ENCODE data around the gene STARD8. TPM values are rescaled to one million over a fixed set of nuclear protein-coding genes. Genes with fewer than 3 reads are reported as not detected.
"Not testable (repeated sequence)": the region's sequence is repeated elsewhere in the genome, so short reads cannot be mapped to it uniquely, and the experiment has no call there.

The STARD8 gene
- total RNA-seq, 1 donor from 2014 or later, result 1.7 TPM

- Mint-ChIP-seq H3K4me1 (ENCODE audit: unreplicated experiment) (peaks cover 27% of the 10 kb centered on the region), H3K9me3 (ENCODE audit: unreplicated experiment) (no peaks in the 10 kb centered on the region), H3K4me3 (ENCODE audit: unreplicated experiment) (no peak overlapping the region), H3K36me3 (ENCODE audit: unreplicated experiment) (no peaks in the 10 kb centered on the region), H3K27ac (ENCODE audit: unreplicated experiment) (no peak overlapping the region), H3K27me3 (ENCODE audit: unreplicated experiment) (no peaks in the 10 kb centered on the region)
- DNase-seq (ENCODE audit: extremely low spot score, unreplicated experiment), result no peak
- no peak for TF ChIP-seq CTCF (IDR thresholded peaks at IDR 0.05)
Observed at GRCh38 chrX:68683580-68683979, 36.1 kb downstream of the STARD8 start.

DNA sequence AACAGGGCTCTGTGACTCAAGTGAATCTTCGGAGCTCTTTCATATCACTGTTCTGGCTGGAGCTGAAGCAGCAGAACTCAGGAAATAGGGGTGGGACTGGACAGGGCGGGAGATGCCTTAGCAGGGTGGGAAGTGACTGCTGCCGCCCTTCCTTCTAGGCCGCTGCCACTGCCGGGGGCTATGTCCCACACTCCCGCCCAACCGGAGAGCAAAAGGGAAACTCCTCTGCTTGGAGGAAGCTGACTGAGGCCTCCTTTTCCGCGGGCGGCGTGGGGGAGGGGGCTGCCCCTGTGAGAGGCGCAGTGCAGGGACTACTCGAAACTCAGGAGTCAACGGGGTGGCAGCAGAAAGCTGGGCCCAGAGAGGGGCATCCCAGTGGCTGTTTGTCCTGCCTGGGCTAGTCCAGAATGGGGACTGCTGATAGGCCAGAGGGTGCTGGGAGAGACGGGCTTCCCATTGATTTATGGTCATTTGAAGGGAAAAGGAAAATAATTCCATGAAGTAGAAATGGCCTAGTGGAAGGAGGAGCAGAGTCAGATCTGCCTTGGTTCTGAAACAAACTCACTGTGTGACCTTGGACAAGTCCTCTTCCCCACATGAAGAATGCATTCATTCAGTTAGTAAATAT lies 36.9 kb downstream of the STARD8 start:
- no peaks in the 10 kb centered on the region for H3K9me3 Mint-ChIP-seq (ENCODE audit: unreplicated experiment)
- no peak for TF ChIP-seq CTCF (IDR thresholded peaks at IDR 0.05)
- H3K27me3 Mint-ChIP-seq (ENCODE audit: unreplicated experiment), result no peaks in the 10 kb centered on the region
- no peaks in the 10 kb centered on the region for H3K36me3 Mint-ChIP-seq (ENCODE audit: unreplicated experiment)
- no peak overlapping the region for H3K27ac Mint-ChIP-seq (ENCODE audit: unreplicated experiment)
- no peak overlapping the region for H3K4me3 Mint-ChIP-seq (ENCODE audit: unreplicated experiment)
- DNase-seq (ENCODE audit: extremely low spot score, unreplicated experiment), result no peak
- H3K4me1 Mint-ChIP-seq (ENCODE audit: unreplicated experiment), result peaks cover 27% of the 10 kb centered on the region

GRCh38 chrX:68684919-68685304 lies 37.4 kb downstream of the STARD8 start:
- peaks cover 27% of the 10 kb centered on the region for H3K4me1 Mint-ChIP-seq (ENCODE audit: unreplicated experiment)
- no peaks in the 10 kb centered on the region for H3K27me3 Mint-ChIP-seq (ENCODE audit: unreplicated experiment)
- no peaks in the 10 kb centered on the region for H3K36me3 Mint-ChIP-seq (ENCODE audit: unreplicated experiment)
- no peak overlapping the region for H3K4me3 Mint-ChIP-seq (ENCODE audit: unreplicated experiment)
- no peak overlapping the region for H3K27ac Mint-ChIP-seq (ENCODE audit: unreplicated experiment)
- TF ChIP-seq CTCF (IDR thresholded peaks at IDR 0.05), result no peak
- no peaks in the 10 kb centered on the region for H3K9me3 Mint-ChIP-seq (ENCODE audit: unreplicated experiment)
- DNase-seq (ENCODE audit: extremely low spot score, unreplicated experiment), result no peak

- TF ChIP-seq CTCF (IDR thresholded peaks at IDR 0.05), result no peak
- Mint-ChIP-seq H3K27ac (ENCODE audit: unreplicated experiment) (no peak overlapping the region), H3K4me3 (ENCODE audit: unreplicated experiment) (peak overlapping the region; percentile 8), H3K36me3 (ENCODE audit: unreplicated experiment) (no peaks in the 10 kb centered on the region), H3K27me3 (ENCODE audit: unreplicated experiment) (no peaks in the 10 kb centered on the region), H3K4me1 (ENCODE audit: unreplicated experiment) (peaks cover 26% of the 10 kb centered on the region), H3K9me3 (ENCODE audit: unreplicated experiment) (no peaks in the 10 kb centered on the region)
- DNase-seq (ENCODE audit: extremely low spot score, unreplicated experiment), result no peak
Observed at GRCh38 chrX:68685685-68686084, 38.2 kb downstream of the STARD8 start.

DNA sequence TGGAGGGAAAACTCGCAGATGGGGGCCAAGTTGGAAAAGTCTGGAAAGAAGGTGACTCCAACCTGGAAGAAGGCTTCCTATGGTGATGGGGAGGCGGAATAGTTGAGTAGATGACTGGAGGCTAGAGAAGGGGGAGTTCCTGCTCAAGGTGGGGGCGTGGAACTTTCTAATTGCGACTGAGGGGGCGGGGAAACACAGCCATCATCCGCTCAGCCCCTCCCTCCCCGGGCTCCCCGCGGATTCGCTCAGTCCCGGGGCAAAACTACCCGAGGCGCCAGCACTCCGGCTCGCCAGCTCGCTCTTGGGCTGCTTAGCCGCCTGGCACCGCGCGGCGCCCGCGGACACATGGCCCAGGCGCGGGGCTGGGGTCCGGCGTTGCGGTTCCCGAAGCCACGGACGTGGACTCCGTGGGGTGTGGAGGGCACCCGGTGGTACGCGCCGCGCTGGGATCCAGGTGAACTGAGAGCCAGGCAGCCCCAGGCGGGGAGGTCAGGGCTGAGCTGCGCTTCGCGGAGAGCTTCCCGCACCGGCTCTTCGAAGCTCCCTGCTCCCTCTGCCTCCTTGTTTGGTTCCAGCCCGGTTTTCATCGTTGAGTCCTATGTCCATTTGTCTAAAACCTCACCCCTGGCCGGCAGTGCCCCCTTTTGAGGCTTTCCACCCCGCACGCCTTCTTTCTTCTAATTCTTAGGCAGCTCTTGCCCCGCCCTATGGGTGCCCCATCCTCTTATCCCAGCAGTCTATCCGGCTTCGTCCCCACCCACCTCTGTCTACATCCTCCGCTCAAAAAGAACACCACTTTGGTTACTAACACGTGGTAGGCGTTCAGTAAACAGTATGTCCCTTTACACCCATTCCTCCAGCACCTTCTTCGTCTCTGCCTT lies 38.9 kb downstream of the STARD8 start:
- TF ChIP-seq CTCF (IDR thresholded peaks at IDR 0.05), result no peak
- Mint-ChIP-seq H3K27ac (ENCODE audit: unreplicated experiment) (no peak overlapping the region), H3K9me3 (ENCODE audit: unreplicated experiment) (peaks cover 4% of the 10 kb centered on the region), H3K27me3 (ENCODE audit: unreplicated experiment) (no peaks in the 10 kb centered on the region), H3K4me3 (ENCODE audit: unreplicated experiment) (peak overlapping the region; percentile 8), H3K4me1 (ENCODE audit: unreplicated experiment) (peaks cover 22% of the 10 kb centered on the region), H3K36me3 (ENCODE audit: unreplicated experiment) (no peaks in the 10 kb centered on the region)
- no peak for DNase-seq (ENCODE audit: extremely low spot score, unreplicated experiment)

DNA sequence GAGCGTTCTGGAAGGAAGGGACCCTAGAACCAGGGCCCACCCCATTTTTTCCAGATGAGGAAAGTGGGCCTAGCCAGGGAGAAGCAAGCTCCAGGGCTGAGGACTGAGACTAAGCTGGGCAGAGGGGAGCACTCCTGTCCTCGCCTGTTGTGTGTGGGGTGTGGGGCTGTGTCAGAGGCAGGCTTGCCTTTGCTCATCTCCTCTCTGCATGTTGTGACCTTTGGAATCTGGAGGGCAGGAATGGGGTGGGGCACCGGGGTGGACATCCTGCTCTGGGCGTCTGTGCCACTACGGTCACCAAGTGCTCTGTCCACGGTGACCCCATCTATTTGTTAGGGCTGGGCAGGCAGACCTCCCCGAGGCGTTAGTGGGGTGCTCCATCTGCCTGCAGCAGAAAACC lies 41.5 kb downstream of the STARD8 start:
- peaks cover 18% of the 10 kb centered on the region for H3K4me1 Mint-ChIP-seq (ENCODE audit: unreplicated experiment)
- not testable (repeated sequence) for DNase-seq (ENCODE audit: extremely low spot score, unreplicated experiment); H3K4me3 Mint-ChIP-seq (ENCODE audit: unreplicated experiment); H3K27me3 Mint-ChIP-seq (ENCODE audit: unreplicated experiment); H3K36me3 Mint-ChIP-seq (ENCODE audit: unreplicated experiment); H3K27ac Mint-ChIP-seq (ENCODE audit: unreplicated experiment); H3K9me3 Mint-ChIP-seq (ENCODE audit: unreplicated experiment)
